Endodermal cell (in vitro differentiated cells): ENCODE measurements around the gene C1QTNF6. TPM values are rescaled to one million over a fixed set of nuclear protein-coding genes. Genes with fewer than 3 reads are reported as not detected.

Experiments
- DNase-seq: peaks from one replicate; pipeline ENCODE4 v3.0.0-alpha.2; 2017
- H3K27ac ChIP-seq: 2 replicates; pipeline ENCODE4 v1.5.1; 2013; ENCODE audit warnings: mild to moderate bottlenecking, low read depth, low read length, moderate library complexity
- H3K27me3 ChIP-seq: 2 replicates; pipeline ENCODE4 v1.6.1; 2013; ENCODE audit warnings: mild to moderate bottlenecking, low read length, moderate library complexity; ENCODE audit not compliant: insufficient read depth, control insufficient read depth, poor library complexity, severe bottlenecking
- H3K36me3 ChIP-seq: 2 replicates; pipeline ENCODE4 v1.7.0; 2013; ENCODE audit warnings: mild to moderate bottlenecking, low read length, moderate library complexity; ENCODE audit not compliant: control insufficient read depth, insufficient read depth
- H3K4me1 ChIP-seq: one replicate; pipeline ENCODE4 v1.7.0; 2013; ENCODE audit warnings: low read length; ENCODE audit not compliant: control insufficient read depth, insufficient read depth
- H3K4me3 ChIP-seq: 2 replicates; pipeline ENCODE4 v1.5.1; 2013; ENCODE audit warnings: mild to moderate bottlenecking, low read length, moderate library complexity
- H3K9ac ChIP-seq: 2 replicates; pipeline ENCODE4 v1.6.1; 2013; ENCODE audit warnings: mild to moderate bottlenecking, low read length, moderate library complexity; ENCODE audit not compliant: poor library complexity, severe bottlenecking; ENCODE audit errors: extremely low read depth
- H3K9me3 ChIP-seq: 2 replicates; pipeline ENCODE4 v1.6.1; 2013; ENCODE audit warnings: mild to moderate bottlenecking, low read length, moderate library complexity; ENCODE audit not compliant: control insufficient read depth
- H3K27ac Mint-ChIP-seq: 2 replicates; pipeline ENCODE4 v1.8.0; 2020; ENCODE audit warnings: mixed read lengths
- H3K27me3 Mint-ChIP-seq: 2 replicates; pipeline ENCODE4 v1.8.0; 2021; ENCODE audit warnings: mild to moderate bottlenecking, mixed read lengths; ENCODE audit not compliant: insufficient read depth
- H3K36me3 Mint-ChIP-seq: 2 replicates; pipeline ENCODE4 v1.8.0; 2020; ENCODE audit warnings: low read depth, mixed read lengths
- H3K4me1 Mint-ChIP-seq: 2 replicates; pipeline ENCODE4 v1.8.0; 2020; ENCODE audit warnings: mixed read lengths
- H3K4me3 Mint-ChIP-seq: 2 replicates; pipeline ENCODE4 v1.8.0; 2020; ENCODE audit warnings: mild to moderate bottlenecking, moderate library complexity, mixed read lengths
- H3K9me3 Mint-ChIP-seq: 2 replicates; pipeline ENCODE4 v1.8.0; 2020; ENCODE audit warnings: mild to moderate bottlenecking, mixed read lengths
- WGBS, 2 experiments: methylation state at CpG; one replicate each; pipeline versions ENCODE4 v1.1.5 to v1.1.7; 2013; ENCODE audit warnings: missing lambda C conversion rate in 2 of 2, mixed read lengths in 1 of 2; ENCODE audit not compliant: insufficient coverage in 1 of 2, insufficient read length in 1 of 2; 5-methylcytosine and 5-hydroxymethylcytosine counted together
- total RNA-seq, 2 donors: library from RNA; stranded (reverse); fragmentation: NEBNext Ultra II Directional in 1 of 2; extraction: Animal tissue kit (Norgen Biotek cat#: 25700) in 1 of 2; gene quantifications; 2 replicates in 1 of 2; 3 replicates in 1 of 2; pipeline ENCODE4 v1.2.1, GENCODE V29; 2021
- TF ChIP-seq, protein P1 (sequence below): fragments of 200-600 bp; sonication (generic); conservative IDR thresholded peaks from 2 replicates; pipeline ENCODE4 v1.5.0; 2021; ENCODE audit warnings: antibody characterized with exemption, mild to moderate bottlenecking

Gene C1QTNF6
- total RNA-seq, 2 donors from 2014 or later: 15.5 to 16.9 TPM

DNA sequence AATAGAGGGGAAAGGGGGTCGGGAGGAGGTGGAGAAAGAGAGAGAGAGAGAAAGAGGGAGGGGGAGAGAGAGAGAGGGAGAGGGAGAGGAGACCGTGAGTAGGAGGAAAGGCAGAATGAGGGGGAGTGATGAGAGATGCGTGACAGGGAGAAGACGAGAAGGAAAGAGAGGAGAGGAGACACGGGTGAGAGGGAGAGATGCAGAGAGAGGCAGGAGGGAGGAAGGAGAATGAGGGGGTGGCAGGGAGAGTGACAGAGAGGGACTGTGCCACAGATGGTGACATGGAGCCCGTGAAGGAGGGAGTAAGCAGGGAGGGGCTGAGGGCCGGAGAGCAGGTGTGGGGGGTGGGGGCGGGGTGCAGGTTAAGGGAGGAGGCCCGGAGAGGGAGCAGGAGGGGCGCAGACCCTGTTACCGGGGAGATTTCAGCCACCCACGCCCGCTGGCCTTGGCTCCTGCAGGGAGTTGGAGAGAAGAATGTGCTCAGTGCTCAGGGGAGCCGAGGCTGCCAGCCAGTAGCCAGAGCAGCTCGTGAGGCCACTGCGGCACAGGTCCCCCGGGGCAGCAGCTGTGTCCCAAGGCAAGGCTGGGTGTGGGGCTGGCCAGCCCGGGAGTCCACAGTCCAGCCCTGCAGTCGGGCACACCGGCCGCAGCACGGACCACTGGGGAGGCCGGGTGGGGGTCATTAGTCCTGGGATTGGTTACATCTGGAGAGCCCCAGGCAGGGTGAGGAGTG lies 24.3 kb upstream of the C1QTNF6 start, which contains the start of gene SSTR3:
Gene SSTR3, minus strand, starts transcription at position 304 of the 733 bp plus-strand sequence. CDS start 4,674 bp downstream, outside the sequence.
- H3K9me3 Mint-ChIP-seq: no peaks in the 10 kb centered on the region
- no peaks in the 10 kb centered on the region for H3K4me1 ChIP-seq
- no peak within 1 kb of the TSS for H3K4me3 Mint-ChIP-seq
- WGBS, 2 experiments: 32 to 40% methylated on average over 18 to 23 of the region's 23 CpGs
- H3K27ac ChIP-seq: peak within 1 kb of the TSS; percentile 7
- H3K27ac Mint-ChIP-seq: no peak within 1 kb of the TSS
- no peak within 1 kb of the TSS for H3K4me3 ChIP-seq
- H3K36me3 ChIP-seq: no peaks in the 10 kb centered on the region
- H3K36me3 Mint-ChIP-seq: no peaks in the 10 kb centered on the region
- DNase-seq: peak; percentile 73
- H3K27me3 Mint-ChIP-seq: peaks cover 9% of the 10 kb centered on the region
- TF ChIP-seq, protein P1, sequence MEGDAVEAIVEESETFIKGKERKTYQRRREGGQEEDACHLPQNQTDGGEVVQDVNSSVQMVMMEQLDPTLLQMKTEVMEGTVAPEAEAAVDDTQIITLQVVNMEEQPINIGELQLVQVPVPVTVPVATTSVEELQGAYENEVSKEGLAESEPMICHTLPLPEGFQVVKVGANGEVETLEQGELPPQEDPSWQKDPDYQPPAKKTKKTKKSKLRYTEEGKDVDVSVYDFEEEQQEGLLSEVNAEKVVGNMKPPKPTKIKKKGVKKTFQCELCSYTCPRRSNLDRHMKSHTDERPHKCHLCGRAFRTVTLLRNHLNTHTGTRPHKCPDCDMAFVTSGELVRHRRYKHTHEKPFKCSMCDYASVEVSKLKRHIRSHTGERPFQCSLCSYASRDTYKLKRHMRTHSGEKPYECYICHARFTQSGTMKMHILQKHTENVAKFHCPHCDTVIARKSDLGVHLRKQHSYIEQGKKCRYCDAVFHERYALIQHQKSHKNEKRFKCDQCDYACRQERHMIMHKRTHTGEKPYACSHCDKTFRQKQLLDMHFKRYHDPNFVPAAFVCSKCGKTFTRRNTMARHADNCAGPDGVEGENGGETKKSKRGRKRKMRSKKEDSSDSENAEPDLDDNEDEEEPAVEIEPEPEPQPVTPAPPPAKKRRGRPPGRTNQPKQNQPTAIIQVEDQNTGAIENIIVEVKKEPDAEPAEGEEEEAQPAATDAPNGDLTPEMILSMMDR: no peak
- peaks cover 5% of the 10 kb centered on the region for H3K4me1 Mint-ChIP-seq
- H3K9me3 ChIP-seq: no peaks in the 10 kb centered on the region
- H3K27me3 ChIP-seq: no peaks in the 10 kb centered on the region
- no peak within 1 kb of the TSS for H3K9ac ChIP-seq

DNA sequence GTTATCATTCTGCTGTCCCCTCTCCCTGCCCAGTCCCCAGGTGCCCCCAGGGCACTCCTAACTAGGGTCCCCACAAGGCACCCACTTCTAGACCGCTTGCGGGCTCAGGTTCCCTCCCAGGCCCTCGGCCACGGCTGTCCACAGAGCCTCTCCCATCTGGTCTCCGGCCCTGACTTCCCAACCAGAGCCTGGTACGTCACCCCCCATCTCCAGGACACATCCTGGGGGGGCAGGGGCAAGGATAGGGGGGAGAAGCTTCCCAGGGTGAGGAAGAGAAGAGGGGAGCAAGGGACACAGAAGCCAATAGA lies 23.8 kb upstream of the C1QTNF6 start:
- Histone ChIP-seq H3K9me3 (no peaks in the 10 kb centered on the region), H3K36me3 (no peaks in the 10 kb centered on the region), H3K27ac (no peak overlapping the region), H3K4me3 (no peak overlapping the region), H3K9ac (no peak overlapping the region), H3K4me1 (no peaks in the 10 kb centered on the region), H3K27me3 (no peaks in the 10 kb centered on the region)
- Mint-ChIP-seq H3K9me3 (no peaks in the 10 kb centered on the region), H3K36me3 (no peaks in the 10 kb centered on the region), H3K4me3 (no peak overlapping the region), H3K27me3 (peaks cover 9% of the 10 kb centered on the region), H3K4me1 (peaks cover 5% of the 10 kb centered on the region), H3K27ac (no peak overlapping the region)
- WGBS, 2 experiments: 88 to 92% methylated on average over 2 to 6 of the region's 6 CpGs
- TF ChIP-seq, protein P1: no peak
- DNase-seq: no peak

DNA sequence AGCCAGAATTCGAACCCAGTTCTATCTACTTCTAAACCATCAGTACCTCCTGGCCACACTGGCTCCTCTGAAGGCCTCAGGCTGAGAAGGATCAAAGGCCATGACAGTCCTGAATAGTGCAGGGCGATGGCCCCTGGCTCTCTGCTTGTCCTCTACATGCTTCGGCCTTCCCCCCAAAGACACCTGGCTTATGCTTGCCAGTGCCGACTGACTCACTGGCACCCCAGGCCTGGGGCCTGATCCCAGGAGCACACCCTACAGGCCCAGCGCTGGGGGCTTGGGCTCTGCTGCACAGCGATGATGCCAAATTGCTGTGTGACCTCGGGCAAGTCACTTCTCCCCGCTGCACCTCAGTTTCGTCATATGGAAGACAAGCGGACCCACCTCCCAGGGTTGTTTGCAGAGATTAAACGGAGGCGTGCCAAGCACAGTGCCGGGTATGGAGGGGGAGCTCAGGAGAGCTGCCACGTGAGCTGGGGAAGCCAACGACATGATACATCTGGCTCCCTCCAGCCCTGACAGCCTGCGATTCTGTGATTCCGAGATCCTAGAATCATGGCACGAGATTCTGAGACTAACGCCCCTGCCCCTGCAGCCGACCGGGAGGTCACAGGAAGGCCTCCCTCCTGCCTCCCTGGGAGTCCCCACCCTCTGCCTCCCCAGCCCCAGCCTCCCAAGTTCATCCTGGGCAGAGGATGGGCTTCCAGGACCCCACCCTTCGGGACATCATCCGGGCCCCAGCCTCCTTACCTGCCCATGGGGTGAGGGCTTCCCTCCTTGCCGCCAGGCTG lies 23.2 kb upstream of the C1QTNF6 start:
- Mint-ChIP-seq H3K9me3 (no peaks in the 10 kb centered on the region), H3K27me3 (peaks cover 7% of the 10 kb centered on the region), H3K27ac (no peak overlapping the region), H3K4me1 (peaks cover 5% of the 10 kb centered on the region), H3K4me3 (no peak overlapping the region), H3K36me3 (no peaks in the 10 kb centered on the region)
- H3K27me3 ChIP-seq: no peaks in the 10 kb centered on the region
- no peaks in the 10 kb centered on the region for H3K4me1 ChIP-seq
- no peaks in the 10 kb centered on the region for H3K36me3 ChIP-seq
- no peaks in the 10 kb centered on the region for H3K9me3 ChIP-seq
- TF ChIP-seq, protein P1: no peak
- no peak overlapping the region for H3K27ac ChIP-seq
- no peak for DNase-seq
- 92 to 97% methylated on average over 17 to 24 of the region's 24 CpGs for WGBS, 2 experiments
- H3K4me3 ChIP-seq: no peak overlapping the region
- no peak overlapping the region for H3K9ac ChIP-seq
